ENCODE results near the gene WNK1. TPM values are rescaled to one million over a fixed set of nuclear protein-coding genes. Genes with fewer than 3 reads are reported as not detected.

Gene WNK1
- total and polyA plus RNA-seq, 7 experiments from 2014 or later: 22.9 to 200 (median 164) TPM

DNA sequence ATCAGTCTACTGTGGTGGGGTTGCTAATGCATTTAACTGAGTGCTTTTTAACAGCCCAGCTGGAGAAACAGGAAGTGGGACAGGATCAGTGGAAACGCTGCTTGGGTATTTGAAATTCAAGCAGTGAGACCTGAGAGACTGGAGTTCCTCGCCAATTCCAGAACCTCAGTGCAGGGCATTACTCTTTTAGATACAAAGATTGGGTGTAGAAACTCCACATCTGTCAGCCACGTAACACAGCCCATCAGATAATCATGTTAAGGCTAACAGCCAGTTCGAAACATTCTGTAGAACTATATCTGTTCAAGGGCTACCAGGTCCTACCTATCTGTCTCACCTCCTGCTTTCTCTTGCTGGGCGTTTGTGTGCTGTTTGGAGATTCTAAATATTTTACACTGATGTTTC lies 151.6 kb downstream of the WNK1 start:
- intact Hi-C loops (cut with micrococcal nuclease): loop anchor here in 1 of 2 donors (10.0 kb wide), 1 partner anchor 191 kb away; no protein-coding TSS in a partner anchor
- Mint-ChIP-seq H3K4me3 (peak overlapping the region in 1 of 10 donors; percentile 62), H3K36me3 (peaks cover 14 to 58% (median 42%) of the 10 kb centered on the region in 5 donors), H3K27ac (peak overlapping the region in 8 of 9 donors; percentile 41 to 85 (median 79)), H3K4me1 (peaks cover 6 to 48% (median 35%) of the 10 kb centered on the region in 7 donors), H3K9me3 (no peaks in the 10 kb centered on the region), H3K27me3 (no peaks in the 10 kb centered on the region)
- Histone ChIP-seq H3K27me3 (ENCODE audit: control insufficient read depth in 2 of 2, insufficient read depth in 2 of 2, low read length in 2 of 2) (no peaks in the 10 kb centered on the region), H3K9me3 (ENCODE audit: control insufficient read depth in 2 of 3, low read length in 3 of 3) (no peaks in the 10 kb centered on the region), H3K27ac (ENCODE audit: low read depth, low read length) (no peak overlapping the region), H3K4me3 (ENCODE audit: low read length) (no peak overlapping the region), H3K36me3 (ENCODE audit: control insufficient read depth in 2 of 3, insufficient read depth in 3 of 3, low read length in 3 of 3) (peaks cover 31 to 95% (median 58%) of the 10 kb centered on the region in 3 experiments), H3K4me1 (ENCODE audit: control insufficient read depth in 2 of 2, insufficient read depth in 2 of 2, low read length in 2 of 2) (peaks cover 0 to 7% of the 10 kb centered on the region in 2 donors)
- DNase-seq (no peak), ATAC-seq (no peak)
- CTCF ChIA-PET: interaction anchor here (0.6 kb wide), 1 partner anchor 86 kb away, joined by 3 read pairs; no protein-coding TSS in a partner anchor
- POLR2A ChIA-PET: no interaction called here

DNA sequence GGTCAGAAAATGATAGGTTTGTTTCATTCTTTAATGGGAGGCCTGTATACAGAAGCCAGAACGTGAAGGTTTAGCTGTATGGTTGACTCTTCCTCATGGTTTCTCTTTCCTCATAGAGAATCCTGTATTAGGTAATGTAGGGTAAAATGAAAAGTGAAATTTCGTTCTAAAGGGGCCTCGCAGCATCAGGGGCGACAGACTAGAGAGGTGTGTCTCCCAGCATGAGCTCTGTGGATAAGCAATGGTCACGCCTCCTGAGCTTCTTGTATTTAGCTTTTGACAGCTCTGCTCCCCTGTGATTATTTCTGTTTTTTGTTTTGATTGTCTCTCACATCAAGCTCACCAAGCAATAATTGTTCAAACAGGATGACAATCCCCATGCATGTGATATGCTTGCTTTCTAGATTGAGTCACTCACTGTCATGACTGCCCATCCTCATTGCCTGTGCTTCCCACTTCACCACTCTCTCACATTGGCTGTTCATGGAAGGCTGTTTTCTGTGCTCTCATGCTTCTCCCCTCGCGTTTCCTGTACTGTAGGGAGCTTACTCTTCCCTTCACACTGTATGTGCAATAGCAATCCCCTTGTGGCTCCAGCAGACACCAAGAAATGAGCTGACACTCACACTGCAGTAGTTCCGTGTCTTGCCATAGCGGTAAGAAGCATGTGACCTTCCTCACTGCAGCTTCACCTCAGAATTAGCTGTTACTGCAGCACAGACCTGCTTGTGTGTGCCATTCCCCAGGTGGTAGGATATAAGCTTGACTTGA lies 153.1 kb downstream of the WNK1 start:
- Histone ChIP-seq H3K9me3 (ENCODE audit: control insufficient read depth in 2 of 3, low read length in 3 of 3) (no peaks in the 10 kb centered on the region), H3K4me3 (ENCODE audit: low read length) (no peak overlapping the region), H3K4me1 (ENCODE audit: control insufficient read depth in 2 of 2, insufficient read depth in 2 of 2, low read length in 2 of 2) (peaks cover 0 to 7% of the 10 kb centered on the region in 2 donors), H3K27me3 (ENCODE audit: control insufficient read depth in 2 of 2, insufficient read depth in 2 of 2, low read length in 2 of 2) (no peaks in the 10 kb centered on the region), H3K27ac (ENCODE audit: low read depth, low read length) (peak overlapping the region; percentile 19), H3K36me3 (ENCODE audit: control insufficient read depth in 2 of 3, insufficient read depth in 3 of 3, low read length in 3 of 3) (peaks cover 37 to 94% (median 56%) of the 10 kb centered on the region in 3 experiments)
- Mint-ChIP-seq H3K27ac (peak overlapping the region; percentile 41 to 83 (median 74)), H3K36me3 (peaks cover 14 to 55% (median 45%) of the 10 kb centered on the region in 5 donors), H3K4me3 (peak overlapping the region; percentile 2 to 70 (median 53)), H3K27me3 (no peaks in the 10 kb centered on the region), H3K9me3 (no peaks in the 10 kb centered on the region), H3K4me1 (peaks cover 10 to 48% (median 36%) of the 10 kb centered on the region in 7 donors)
- POLR2A ChIA-PET: no interaction called here
- DNase-seq (peak in 4 of 9 donors; percentile 8 to 33 (median 22)), ATAC-seq (peak; percentile 73)
- intact Hi-C loops (cut with micrococcal nuclease): loop anchor here (5.0 to 10.0 kb wide), 2 partner anchors 42 to 189 kb away; partner anchors contain the start of gene RAD52 (in 2 of the 2)
- CTCF ChIA-PET: interaction anchor here (1.1 kb wide), 2 partner anchors 45 to 187 kb away, joined by 3 to 4 read pairs; partner anchors contain the start of gene RAD52

DNA sequence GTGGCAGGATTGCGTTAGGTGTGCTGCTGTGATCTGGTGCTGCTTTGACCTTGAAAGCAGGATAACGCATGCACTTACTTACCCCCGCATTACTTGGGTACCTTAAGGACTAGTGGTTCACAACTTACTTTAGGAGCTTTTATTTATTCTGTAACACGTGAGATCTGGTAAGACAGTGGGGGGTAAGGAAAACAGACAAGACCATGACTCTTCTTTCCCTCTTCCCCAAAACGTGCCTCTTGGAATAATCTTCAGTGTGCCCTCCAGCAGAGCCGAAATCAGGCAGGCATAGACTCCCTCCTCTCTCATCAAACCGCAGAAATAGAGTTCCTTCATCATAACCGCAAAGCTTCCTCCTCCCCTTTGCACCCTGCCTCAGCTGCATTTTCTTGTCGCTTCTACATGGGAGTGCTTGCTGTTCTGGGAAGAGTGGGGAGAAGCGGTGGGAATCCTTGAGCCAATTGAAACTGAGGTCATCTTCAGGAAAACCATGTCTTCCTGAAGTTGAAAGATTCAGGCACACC lies 153.7 kb downstream of the WNK1 start:
- Histone ChIP-seq H3K4me3 (ENCODE audit: low read length) (no peak overlapping the region), H3K9me3 (ENCODE audit: control insufficient read depth in 2 of 3, low read length in 3 of 3) (no peaks in the 10 kb centered on the region), H3K27me3 (ENCODE audit: control insufficient read depth in 2 of 2, insufficient read depth in 2 of 2, low read length in 2 of 2) (no peaks in the 10 kb centered on the region), H3K4me1 (ENCODE audit: control insufficient read depth in 2 of 2, insufficient read depth in 2 of 2, low read length in 2 of 2) (peaks cover 0 to 7% of the 10 kb centered on the region in 2 donors), H3K27ac (ENCODE audit: low read depth, low read length) (peak overlapping the region; percentile 19), H3K36me3 (ENCODE audit: control insufficient read depth in 2 of 3, insufficient read depth in 3 of 3, low read length in 3 of 3) (peaks cover 37 to 93% (median 49%) of the 10 kb centered on the region in 3 experiments)
- no peaks in the 10 kb centered on the region for H3K9me3 Mint-ChIP-seq
- ATAC-seq (no peak), DNase-seq (peak in 3 of 9 donors; percentile 23 to 33 (median 24))
- POLR2A ChIA-PET: no interaction called here
- peak overlapping the region; percentile 2 to 70 (median 53) for H3K4me3 Mint-ChIP-seq
- intact Hi-C loops (cut with micrococcal nuclease): loop anchor here (5.0 to 10.0 kb wide), 2 partner anchors 41 to 189 kb away; partner anchors contain the start of gene RAD52 (in 2 of the 2)
- CTCF ChIA-PET: interaction anchor here (1.1 kb wide), 2 partner anchors 44 to 187 kb away, joined by 3 to 4 read pairs; partner anchors contain the start of gene RAD52
- peak overlapping the region; percentile 41 to 83 (median 65) for H3K27ac Mint-ChIP-seq
- H3K36me3 Mint-ChIP-seq: peaks cover 14 to 52% (median 41%) of the 10 kb centered on the region in 5 donors
- peaks cover 10 to 48% (median 36%) of the 10 kb centered on the region in 7 donors for H3K4me1 Mint-ChIP-seq
- no peaks in the 10 kb centered on the region for H3K27me3 Mint-ChIP-seq

DNA sequence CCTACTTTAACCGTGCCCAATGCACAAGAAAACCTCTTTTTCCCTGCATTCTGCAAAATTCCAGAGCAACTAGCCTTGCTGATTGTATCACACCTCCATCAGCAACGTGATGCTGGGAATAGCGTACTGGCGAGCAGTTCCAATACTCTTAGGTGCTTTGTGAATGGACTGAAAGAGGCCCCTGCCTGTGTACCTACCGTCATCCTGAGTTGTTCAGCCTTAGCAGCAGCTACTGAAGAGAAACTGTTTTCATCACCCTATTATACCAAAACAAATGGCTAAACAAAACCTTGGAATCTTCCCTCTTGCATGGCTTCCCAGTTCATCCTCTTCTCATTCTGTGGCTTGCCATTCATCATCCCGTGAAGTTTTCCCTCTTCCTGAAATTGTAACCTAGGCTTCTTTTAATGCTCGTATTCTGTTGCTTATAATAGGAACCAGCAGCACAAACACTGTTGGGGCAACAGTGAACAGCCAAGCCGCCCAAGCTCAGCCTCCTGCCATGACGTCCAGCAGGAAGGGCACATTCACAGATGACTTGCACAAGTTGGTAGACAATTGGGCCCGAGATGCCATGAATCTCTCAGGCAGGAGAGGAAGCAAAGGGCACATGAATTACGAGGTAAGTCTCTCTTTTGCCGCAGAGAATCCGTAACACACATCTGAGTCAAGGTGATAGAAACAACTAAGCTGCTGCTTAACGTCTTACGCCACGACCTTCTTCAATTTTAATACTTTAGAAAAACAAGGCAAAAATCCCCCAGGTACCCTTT lies 155.2 kb downstream of the WNK1 start:
- no peaks in the 10 kb centered on the region for H3K9me3 Mint-ChIP-seq
- ChIA-PET POLR2A (interaction anchor here (0.6 to 0.7 kb wide), 2 partner anchors 43 to 287 kb away, joined by 3 to 4 read pairs; no protein-coding TSS in a partner anchor), CTCF (no interaction called here)

DNA sequence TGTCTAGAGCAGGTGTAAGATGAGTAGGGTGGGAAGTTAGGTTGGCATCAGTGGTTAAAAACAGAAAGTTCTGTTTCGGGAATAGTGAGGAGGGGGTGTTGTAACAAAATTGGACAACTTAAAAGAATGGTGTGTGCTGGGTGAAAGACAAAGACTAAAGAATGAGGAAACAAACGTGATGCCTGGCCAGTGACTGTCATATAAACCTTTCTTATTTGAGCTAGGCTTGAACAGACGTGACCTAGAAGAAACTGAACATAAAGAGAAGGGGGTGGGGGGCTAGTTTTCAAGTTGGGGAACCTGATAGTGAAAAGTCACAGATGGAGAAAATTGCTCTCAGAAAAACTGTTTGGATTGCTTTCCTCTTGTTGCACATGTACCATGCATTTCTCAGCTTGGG lies 157.5 kb downstream of the WNK1 start:
- peak overlapping the region in 8 of 9 donors; percentile 4 to 91 (median 58) for H3K27ac Mint-ChIP-seq
- Histone ChIP-seq H3K4me3 (ENCODE audit: low read length) (no peak overlapping the region), H3K27me3 (ENCODE audit: control insufficient read depth in 2 of 2, insufficient read depth in 2 of 2, low read length in 2 of 2) (no peaks in the 10 kb centered on the region), H3K36me3 (ENCODE audit: control insufficient read depth in 2 of 3, insufficient read depth in 3 of 3, low read length in 3 of 3) (peaks cover 32 to 91% (median 37%) of the 10 kb centered on the region in 3 experiments), H3K9me3 (ENCODE audit: control insufficient read depth in 2 of 3, low read length in 3 of 3) (no peaks in the 10 kb centered on the region), H3K27ac (ENCODE audit: low read depth, low read length) (no peak overlapping the region), H3K4me1 (ENCODE audit: control insufficient read depth in 2 of 2, insufficient read depth in 2 of 2, low read length in 2 of 2) (no peaks in the 10 kb centered on the region)
- peaks cover 5 to 32% (median 23%) of the 10 kb centered on the region in 7 donors for H3K4me1 Mint-ChIP-seq
- intact Hi-C loops (cut with micrococcal nuclease): loop anchor here (5.0 to 10.0 kb wide), 2 partner anchors 37 to 185 kb away; partner anchors contain the start of gene RAD52 (in 2 of the 2)
- ChIA-PET CTCF (no interaction called here), POLR2A (interaction anchor here (0.7 kb wide), 1 partner anchor 521 kb away, joined by 5 read pairs; no protein-coding TSS in a partner anchor)
- no peak for ATAC-seq
- no peaks in the 10 kb centered on the region for H3K27me3 Mint-ChIP-seq
- peaks cover 16 to 50% (median 31%) of the 10 kb centered on the region in 5 donors for H3K36me3 Mint-ChIP-seq
- no peak for DNase-seq
- no peaks in the 10 kb centered on the region for H3K9me3 Mint-ChIP-seq
- no peak overlapping the region for H3K4me3 Mint-ChIP-seq

More for the DNA sequence above, 155.2 kb downstream of the WNK1 start:
- no peaks in the 10 kb centered on the region for H3K27me3 Mint-ChIP-seq
- intact Hi-C loops (cut with micrococcal nuclease): loop anchor here (5.0 to 10.0 kb wide), 2 partner anchors 40 to 187 kb away; partner anchors contain the start of gene RAD52 (in 2 of the 2)
- peaks cover 10 to 45% (median 36%) of the 10 kb centered on the region in 7 donors for H3K4me1 Mint-ChIP-seq
- Histone ChIP-seq H3K36me3 (ENCODE audit: control insufficient read depth in 2 of 3, insufficient read depth in 3 of 3, low read length in 3 of 3) (peaks cover 27 to 90% (median 45%) of the 10 kb centered on the region in 3 experiments), H3K27ac (ENCODE audit: low read depth, low read length) (no peak overlapping the region), H3K27me3 (ENCODE audit: control insufficient read depth in 2 of 2, insufficient read depth in 2 of 2, low read length in 2 of 2) (no peaks in the 10 kb centered on the region), H3K4me3 (ENCODE audit: low read length) (no peak overlapping the region), H3K4me1 (ENCODE audit: control insufficient read depth in 2 of 2, insufficient read depth in 2 of 2, low read length in 2 of 2) (peaks cover 0 to 7% of the 10 kb centered on the region in 2 donors), H3K9me3 (ENCODE audit: control insufficient read depth in 2 of 3, low read length in 3 of 3) (no peaks in the 10 kb centered on the region)
- H3K4me3 Mint-ChIP-seq: peak overlapping the region in 2 of 10 donors; percentile 7 to 21
- ATAC-seq (no peak), DNase-seq (no peak)
- H3K27ac Mint-ChIP-seq: peak overlapping the region in 6 of 9 donors; percentile 16 to 90 (median 58)
- peaks cover 10 to 46% (median 31%) of the 10 kb centered on the region in 5 donors for H3K36me3 Mint-ChIP-seq
